Fibroblast of lung (primary cell): Measurements from ENCODE around the gene EBF4.

Source experiments
- EZH2 ChIP-seq: IDR thresholded peaks from 2 replicates; pipeline ENCODE4 v1.5.1; 2012; ENCODE audit warnings: low read length, control low read depth, mild to moderate bottlenecking; ENCODE audit errors: missing control alignments
- TF ChIP-seq, protein P1 (sequence below), 2 donors: IDR thresholded peaks in 1 of 2; conservative IDR thresholded peaks in 1 of 2; 1 replicate in 1 of 2; 2 replicates in 1 of 2; pipeline ENCODE4 v1.5.1; 2011 to 2012; ENCODE audit warnings: low read length in 2 of 2, control low read depth in 1 of 2, inconsistent platforms in 1 of 2, low read depth in 1 of 2, mild to moderate bottlenecking in 1 of 2

DNA sequence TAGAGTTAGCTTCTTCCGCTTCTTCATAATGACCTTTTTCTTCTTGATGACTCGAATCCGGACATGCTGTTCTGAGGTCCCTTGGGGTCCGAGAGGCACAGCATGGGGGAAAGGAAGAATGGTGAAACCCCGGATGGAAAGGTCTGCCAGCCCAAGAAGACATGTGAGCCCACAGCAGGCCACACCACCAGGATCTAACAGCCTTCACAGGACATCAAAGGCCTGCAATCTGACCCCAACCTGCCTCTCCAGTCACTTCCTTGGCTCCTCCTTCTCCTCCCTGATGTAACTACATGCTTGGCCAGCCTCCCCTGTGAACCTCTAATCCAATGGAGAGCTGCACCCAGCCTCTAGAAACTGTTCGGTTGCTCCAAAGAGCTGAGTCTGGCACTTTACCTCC, 106.2 kb downstream of the EBF4 start:
- TF ChIP-seq, protein P1, sequence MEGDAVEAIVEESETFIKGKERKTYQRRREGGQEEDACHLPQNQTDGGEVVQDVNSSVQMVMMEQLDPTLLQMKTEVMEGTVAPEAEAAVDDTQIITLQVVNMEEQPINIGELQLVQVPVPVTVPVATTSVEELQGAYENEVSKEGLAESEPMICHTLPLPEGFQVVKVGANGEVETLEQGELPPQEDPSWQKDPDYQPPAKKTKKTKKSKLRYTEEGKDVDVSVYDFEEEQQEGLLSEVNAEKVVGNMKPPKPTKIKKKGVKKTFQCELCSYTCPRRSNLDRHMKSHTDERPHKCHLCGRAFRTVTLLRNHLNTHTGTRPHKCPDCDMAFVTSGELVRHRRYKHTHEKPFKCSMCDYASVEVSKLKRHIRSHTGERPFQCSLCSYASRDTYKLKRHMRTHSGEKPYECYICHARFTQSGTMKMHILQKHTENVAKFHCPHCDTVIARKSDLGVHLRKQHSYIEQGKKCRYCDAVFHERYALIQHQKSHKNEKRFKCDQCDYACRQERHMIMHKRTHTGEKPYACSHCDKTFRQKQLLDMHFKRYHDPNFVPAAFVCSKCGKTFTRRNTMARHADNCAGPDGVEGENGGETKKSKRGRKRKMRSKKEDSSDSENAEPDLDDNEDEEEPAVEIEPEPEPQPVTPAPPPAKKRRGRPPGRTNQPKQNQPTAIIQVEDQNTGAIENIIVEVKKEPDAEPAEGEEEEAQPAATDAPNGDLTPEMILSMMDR (conservative IDR thresholded peaks at IDR 0.05 in 1 of 2, IDR thresholded peaks at IDR 0.05 in 1 of 2; ENCODE audit: low read depth in 1 of 2, low read length in 2 of 2): no peak
- no peak for TF ChIP-seq EZH2
